A172 (cell line): ENCODE data around the gene CLCN5. TPM values are rescaled to one million over a fixed set of nuclear protein-coding genes. Genes with fewer than 3 reads are reported as not detected.
A peak's percentile ranks its signal among the peaks of the same experiment; 100 is the strongest.

Source experiments
- DNase-seq: peaks from one replicate; pipeline ENCODE4 v3.0.0-alpha.2; 2015; ENCODE audit warnings: low spot score
- total RNA-seq: library from RNA; depleted of rRNA; stranded (reverse); fragments of >200 nt; shearing (Covaris generic); gene quantifications from 2 replicates; pipeline ENCODE4 v1.2.3, GENCODE V29; 2014; rRNA removed

The CLCN5 gene
- 5.8 and 8.6 TPM in 2 replicates for total RNA-seq

DNA sequence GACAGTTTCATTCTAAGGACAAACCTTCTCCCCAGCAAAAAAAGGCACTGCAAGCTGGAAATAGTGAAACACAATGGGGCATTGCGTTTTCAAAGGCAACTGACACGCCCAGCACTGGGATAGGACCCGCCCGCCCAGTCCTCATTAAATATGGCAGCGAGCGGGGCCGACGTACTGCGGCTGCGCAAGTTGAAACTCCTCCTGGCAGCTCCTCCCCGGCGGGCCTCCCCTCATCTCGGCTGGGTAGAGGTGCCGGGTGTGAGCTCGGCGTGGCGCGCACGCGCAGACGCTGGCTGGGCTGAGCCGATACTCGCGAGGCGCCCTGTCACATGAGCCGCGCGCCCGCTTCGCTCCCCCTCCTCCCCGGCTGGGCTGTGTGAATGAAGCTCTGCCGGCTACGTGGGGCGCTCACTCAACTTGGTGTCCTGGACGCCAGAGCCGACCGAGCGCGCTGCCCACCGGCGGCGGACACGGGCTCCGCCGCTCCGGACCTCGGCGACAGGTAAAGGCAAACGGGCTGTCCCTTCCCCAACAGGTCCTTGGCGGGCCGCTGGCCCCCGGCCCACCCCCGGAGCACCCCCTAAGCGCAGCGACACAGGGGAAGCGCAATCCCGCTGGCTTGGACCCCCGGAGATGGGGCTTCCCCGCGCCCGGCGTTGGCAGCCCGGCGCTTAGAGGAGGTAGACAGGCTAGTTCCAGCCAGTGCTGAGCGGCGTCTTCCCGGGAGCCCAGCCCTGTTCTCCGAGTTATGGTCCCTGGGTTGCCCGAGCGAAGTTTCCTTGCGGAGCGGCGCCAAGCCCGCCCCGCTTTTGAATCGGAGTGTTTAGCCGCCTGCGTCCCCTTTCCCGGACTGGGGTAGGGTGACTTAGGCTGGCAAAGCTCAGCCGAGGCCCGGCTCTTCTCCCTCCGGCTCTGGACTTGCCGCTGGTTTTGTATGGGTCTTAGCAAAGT lies at the start of gene CLCN5:
CLCN5 (plus strand) TSS at position 306 of the 951 bp plus-strand sequence. CDS start 2,703 bp downstream, outside the sequence.
- DNase-seq: peak; percentile 88

DNA sequence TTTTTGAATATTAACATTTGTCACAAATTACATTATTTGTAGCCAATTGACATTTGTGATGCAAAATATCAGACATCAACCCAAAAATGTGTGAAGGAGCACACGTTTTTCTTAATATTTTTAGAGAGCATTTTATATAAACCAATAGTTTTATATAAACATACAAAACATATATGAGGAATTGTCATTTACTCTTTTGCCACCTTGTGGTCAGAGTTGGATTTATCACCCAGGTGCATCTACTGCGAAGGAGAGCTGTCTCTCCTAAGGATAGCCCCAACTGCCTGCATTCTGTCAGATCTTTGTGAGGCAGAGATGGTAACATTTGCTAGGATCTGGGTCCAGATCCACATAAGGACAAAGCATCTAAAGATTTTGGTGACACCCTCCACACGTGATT lies 45.6 kb upstream of the CLCN5 start:
- DNase-seq: peak; percentile 6

DNA sequence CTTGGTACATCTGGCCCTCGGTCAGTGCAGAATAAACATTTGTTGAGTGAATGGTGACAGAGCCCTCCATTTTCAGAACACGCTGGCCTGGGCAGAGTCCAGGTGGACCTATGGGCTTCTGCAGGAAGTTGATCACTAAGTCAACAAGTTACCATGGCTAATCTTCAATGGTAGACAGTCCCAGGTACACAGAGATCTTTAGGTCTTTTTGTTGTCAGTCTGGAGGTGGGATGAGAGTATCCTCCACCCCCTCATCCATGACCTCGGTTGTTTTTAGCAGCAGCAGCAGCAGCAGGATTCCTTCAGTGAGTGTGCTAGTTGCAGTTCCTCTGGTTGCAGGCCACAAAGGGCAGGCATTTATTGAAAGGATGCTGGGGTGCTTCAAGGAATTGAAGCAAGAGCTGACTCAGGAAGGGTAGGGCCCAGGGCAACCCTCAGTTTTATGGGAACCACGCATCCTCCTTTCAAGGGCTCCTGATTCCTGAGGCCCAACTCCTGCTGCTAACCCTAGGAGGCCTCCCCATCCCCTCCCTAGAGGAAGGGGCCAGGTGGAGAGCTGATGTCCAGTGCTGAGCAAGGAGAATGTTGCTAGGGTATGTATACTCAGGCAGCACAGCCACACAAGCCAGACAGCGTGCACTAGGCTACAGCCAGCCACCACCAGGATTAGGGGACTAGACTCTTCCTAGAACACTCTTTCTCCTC lies 44.8 kb upstream of the CLCN5 start:
- no peak for DNase-seq

DNA sequence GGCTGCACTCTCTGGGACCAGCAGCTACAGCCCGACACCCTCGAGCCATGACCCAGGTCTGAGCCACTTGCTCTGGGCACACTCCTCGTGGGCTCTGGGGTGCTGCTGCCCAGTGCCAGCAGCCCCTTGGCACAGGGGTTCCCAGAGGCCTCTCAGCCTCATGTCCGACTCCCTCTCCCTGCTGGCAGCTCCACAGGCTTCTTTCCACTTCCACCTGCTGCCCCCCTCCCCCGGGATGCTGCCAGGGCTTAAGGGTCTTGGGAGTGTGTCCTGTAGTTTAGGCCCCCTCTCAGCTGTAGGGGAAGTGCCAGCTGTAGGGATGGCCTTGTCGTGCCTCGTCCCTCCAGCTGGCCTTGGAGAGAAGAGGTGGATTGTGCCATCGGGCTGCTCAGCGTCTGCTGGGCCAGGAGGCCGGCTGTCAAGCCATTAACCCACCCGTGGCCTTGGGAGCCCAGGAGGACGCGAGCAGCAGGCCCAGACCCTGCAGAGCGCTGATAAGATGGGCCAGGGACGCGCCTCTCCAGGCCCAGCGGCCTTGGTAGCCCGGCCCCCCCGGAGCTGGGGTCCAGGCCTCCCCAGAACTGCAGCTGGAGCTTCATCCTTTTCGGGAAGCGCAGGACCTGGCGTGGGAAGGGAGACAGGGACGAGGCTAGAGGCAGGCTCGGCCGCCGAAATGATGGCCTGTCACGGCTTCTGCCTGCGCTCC lies 44.1 kb upstream of the CLCN5 start:
- DNase-seq: no peak

DNA sequence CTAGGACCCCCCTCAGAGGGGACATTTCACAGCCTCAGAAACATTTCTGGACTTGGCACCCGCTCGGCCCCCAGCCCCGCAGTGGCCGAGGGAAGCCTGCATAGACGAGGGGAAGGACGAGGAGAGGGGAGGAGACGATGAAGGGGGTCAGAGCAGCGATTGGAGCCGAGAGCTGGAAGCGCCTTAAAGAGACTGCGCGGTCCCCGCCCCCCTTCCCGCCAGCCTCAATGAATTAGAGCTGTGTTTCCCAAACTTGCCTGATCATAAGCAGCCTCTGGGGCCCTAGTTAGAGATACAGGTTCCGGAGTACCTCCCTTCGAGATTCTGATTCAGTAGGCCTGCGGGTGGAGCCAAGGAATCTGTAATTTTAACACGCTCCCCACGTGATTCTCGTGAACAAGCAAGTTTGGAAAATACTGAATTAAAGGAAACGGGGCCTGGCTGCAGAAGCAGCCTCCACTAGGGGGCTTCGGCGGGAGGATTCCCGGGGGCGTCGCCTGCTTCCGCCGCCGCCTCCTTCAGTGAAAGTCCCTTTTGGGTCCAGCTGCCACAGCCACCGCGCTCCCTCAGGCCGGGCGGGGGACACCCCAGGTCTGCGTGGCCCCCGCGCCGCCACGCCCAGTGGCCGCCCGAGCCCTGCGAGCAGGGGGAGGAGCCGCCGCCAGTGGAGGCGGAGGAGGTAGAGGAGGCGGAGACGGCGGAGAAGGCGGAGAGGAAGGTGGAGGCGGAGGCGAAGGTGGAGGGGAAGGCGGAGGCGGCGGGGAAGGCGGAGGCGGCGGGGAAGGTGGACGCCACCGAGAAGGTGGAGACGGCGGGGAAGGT lies 43.4 kb upstream of the CLCN5 start, which contains the start of gene USP27X:
USP27X (plus strand) TSS at position 651 of the 822 bp plus-strand sequence. CDS start 824 bp downstream, outside the sequence.
- DNase-seq: peak; percentile 56

DNA sequence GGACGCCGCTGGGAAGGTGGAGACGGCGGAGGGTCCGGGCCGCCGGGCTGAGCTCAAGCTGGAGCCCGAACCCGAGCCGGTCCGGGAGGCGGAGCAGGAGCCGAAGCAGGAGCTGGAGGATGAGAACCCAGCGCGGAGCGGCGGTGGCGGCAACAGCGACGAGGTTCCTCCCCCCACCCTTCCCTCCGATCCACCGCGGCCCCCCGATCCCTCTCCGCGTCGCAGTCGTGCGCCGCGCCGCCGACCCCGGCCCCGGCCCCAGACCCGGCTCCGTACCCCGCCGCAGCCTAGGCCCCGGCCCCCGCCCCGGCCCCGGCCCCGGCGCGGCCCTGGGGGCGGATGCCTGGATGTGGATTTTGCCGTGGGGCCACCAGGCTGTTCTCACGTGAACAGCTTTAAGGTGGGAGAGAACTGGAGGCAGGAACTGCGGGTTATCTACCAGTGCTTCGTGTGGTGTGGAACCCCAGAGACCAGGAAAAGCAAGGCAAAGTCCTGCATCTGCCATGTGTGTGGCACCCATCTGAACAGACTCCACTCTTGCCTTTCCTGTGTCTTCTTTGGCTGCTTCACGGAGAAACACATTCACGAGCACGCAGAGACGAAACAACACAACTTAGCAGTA lies 42.6 kb upstream of the CLCN5 start:
- DNase-seq: no peak

DNA sequence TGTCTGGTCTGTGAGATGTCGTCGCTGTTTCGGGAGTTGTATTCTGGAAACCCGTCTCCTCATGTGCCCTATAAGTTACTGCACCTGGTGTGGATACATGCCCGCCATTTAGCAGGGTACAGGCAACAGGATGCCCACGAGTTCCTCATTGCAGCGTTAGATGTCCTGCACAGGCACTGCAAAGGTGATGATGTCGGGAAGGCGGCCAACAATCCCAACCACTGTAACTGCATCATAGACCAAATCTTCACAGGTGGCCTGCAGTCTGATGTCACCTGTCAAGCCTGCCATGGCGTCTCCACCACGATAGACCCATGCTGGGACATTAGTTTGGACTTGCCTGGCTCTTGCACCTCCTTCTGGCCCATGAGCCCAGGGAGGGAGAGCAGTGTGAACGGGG lies 41.7 kb upstream of the CLCN5 start:
- no peak for DNase-seq

DNA sequence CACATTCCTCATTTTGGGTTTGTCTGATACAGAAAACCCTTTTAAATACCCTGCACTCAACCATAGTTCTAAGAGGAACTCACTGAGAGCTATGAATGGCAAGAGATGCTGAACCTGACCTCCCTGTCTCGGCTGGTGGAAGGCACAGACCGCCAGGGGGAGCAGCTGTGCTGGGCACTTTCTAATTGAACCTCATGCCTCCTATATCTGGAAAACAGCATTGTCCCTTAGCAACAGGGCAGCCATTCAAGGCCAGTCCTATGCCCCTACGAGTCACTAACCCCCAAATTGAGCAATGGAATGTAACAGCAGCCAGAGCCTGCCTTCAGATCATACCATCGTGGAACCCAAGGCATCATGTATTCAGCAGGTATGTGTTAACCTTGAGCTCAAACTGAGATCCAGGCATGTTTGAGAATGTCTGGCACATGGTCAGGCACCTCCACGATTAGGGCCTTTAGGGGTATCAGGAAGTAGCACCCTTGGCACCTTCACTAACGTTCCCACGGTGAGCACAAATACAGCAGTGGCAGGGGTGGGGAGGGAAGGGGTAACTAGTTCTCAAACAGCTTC lies 38.0 kb upstream of the CLCN5 start:
- DNase-seq: peak; percentile 41

DNA sequence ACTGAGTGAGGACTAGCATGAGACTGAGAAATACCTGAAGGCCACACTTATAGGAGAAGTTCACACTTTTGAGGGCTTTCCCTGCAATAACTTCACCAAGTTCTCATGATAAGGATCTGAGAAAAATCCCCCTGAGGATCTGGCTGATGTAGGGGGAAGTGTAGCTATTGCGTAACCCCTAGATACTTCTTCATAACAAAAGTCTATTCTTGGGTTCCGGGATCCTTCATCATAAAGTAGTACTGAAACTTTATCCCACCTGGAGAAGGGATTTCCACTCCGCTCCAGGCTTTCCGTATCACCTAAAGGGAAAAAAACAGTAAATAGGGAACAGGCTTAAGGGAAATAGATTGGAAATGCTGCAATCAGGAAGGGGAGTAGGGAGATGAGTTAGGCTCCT lies 29.9 kb upstream of the CLCN5 start:
- DNase-seq: no peak

DNA sequence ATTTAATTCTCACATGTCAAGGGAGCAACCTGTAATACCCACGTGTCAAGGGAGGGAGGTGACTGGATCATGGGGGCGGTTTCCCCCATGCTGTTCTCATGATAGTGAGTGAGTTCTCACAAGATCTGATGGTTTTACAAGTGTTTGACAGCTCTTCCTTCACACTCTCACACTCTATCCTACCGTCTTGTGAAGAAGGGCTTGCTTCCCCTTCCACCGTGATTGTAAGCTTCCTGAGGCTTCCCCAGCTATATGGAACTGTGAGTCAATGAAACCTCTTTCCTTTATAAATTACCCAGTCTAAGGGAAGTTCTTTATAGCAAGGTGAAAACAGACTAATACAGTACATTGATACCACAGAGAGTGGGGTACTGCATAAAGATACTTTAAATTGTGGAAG lies 25.4 kb upstream of the CLCN5 start:
- DNase-seq: no peak

DNA sequence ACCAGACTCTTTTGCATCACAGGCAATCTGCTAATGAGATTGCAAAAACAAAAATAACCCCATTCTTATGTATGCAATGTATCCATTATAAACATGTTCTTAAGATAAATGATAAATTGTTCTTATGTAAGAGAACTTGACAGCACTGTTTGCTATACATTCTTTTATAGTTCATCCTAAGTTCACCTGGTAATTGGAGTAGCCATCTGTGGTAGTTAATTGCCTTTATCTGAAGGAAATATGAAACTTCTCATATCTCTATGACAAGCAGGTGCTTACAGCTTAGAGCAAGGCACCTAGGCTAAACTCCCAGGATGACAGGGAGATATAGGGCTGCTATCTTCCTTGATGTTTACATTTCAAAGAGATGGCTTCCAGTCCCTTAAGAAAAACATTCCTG lies 21.3 kb upstream of the CLCN5 start:
- no peak for DNase-seq

DNA sequence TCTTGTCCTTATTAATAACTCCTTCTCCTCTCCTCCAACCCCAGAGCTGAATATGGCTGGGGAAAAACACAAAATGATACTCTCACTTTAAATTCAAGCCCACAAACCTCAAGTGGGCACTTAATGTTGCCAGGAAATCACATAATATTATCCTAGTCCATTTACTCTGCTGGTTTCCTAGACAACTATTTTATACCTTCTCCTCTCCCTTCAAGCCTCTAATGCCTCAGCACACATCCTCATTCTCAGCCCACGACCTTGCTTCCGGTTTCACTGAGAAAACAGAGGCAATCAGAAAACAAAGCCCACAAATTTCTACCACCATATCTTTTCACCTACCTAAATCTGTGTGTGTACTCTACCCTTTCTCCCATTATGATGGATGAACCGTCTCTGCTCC lies 12.1 kb upstream of the CLCN5 start:
- DNase-seq: no peak

DNA sequence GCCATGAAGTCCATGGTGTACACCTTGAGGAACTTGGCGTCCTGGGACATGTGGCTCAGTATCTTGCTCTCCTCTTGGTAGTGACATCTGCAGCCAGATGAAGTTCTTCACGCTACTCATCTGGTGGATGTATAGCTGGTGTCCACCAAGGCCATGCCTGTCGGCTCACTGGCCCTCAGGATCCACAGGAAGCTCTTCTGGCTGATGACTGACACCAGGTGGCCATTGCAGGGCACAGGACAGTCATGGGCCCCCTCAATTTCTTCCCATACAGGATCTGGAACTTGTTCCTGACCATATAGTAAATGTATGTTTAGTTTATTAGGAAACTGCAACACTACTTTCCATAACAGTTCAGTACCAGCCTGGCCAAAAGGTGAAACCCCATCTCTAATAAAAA lies 10.3 kb upstream of the CLCN5 start:
- no peak for DNase-seq

DNA sequence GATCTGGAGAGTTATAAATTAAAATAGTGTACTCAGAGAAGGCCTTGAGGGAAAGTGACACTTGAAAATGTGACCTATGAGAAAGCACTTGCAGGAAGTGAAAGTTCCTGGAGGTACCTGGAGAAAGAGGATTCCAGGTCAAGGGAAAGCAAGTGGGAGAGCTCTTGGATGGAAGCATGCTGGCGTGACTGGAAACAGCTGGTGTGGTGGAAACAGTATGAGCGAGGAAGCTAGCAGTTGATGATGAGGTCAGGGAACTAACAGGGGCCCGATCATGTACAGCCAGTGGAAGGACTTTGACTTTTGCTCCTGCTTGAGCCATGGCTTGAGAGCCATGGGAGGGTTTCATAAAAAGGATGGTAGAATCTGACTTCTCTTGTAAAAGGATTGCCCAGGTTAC lies 9.5 kb upstream of the CLCN5 start:
- DNase-seq: no peak

DNA sequence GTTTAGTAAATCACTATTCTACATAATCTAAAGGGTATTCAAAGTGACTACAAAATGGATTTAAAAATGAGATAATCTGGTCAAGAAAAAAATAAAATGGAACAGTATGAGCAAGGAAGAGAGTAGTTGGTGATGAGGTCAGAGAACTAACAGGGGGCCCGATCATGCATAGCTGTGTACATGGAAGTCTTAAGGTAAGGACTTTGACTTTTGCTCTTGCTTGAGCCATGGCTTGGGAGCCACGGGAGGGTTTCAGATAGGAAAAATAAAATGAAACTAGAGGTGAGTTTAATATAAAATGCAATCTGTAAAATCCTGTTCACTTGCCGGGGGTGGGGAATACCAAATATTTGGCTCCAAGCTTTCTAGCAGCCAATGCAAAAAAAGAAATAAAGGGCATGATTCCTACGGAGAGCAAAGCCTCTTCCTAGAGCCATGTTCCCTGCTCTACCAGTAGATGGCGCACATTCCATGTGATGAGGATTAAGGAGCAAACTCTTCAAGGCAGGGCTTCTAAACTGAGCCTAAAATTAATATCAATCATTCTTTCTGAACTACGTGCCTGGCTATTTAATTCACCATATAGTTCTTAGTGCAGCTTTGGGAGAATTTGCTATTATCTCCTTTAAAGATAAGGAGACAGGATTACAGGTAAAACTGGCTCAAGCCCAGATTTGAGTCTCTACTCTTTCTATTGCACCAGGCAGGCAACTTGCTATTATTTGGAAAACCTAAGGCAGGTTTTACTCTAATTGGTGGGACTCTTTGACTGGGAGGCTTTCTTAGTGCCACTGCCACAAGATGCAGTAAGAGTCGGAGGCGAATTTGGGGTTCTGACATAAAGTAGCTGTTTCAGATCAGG lies 6.8 kb upstream of the CLCN5 start:
- peak; percentile 30 for DNase-seq

DNA sequence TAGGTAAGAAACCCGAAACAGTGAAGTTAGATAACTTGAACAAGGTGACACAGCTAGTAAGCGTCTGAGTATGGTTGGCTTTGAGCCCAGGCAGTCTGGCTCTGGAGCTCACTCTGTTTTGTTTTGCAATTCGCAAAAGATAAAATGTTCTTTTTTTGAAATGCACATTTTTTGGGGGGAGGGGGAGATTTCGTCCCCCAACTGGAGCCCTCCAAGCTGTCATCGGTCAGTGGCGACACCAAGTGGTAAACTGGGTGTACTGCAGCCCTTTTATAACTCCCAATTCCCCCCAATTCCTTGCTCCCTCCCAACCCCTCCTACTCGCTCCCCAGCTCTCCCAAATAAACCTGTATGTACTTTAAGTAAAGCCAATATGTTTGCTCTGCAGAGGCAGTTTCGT lies 2.8 kb upstream of the CLCN5 start:
- DNase-seq: peak; percentile 13

DNA sequence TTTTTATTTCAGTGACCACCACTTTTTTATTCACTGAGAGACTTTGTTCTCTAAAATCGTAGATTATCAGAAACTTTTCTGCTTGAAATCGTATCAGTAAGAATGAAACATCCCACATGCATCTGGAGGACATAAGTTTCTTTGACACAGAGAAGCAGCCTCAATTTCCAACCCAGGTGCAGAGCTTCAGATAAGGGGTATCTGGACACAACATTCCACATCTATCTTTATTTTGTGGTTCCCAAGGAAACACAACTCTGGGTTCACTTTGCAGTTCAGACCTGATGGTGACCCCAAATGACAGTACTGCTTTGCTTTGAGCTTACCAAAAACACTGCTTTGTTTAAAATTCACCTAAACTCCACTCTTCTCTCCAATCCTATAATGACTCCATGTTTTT lies 1.3 kb upstream of the CLCN5 start:
- DNase-seq: no peak

DNA sequence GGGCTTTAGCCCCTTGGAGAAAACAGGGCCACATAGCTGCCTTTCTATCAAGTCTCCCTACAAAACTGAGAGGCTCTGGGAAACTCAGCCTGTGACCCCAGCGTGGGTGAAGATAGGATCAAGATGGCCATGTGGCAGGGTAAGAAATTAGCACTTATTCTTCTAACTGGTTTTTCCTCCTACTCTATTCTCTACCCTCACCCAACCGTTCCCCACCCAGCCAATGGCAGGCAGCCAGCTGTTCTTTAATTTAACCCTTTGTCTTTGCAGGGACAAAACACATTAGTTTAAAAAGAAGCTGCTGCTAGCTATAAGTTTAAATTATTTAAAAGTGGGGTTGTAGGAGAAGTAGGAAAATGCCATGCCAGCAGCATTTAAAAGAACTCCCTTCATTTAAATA lies 2.8 kb downstream of the CLCN5 start:
- DNase-seq: no peak

DNA sequence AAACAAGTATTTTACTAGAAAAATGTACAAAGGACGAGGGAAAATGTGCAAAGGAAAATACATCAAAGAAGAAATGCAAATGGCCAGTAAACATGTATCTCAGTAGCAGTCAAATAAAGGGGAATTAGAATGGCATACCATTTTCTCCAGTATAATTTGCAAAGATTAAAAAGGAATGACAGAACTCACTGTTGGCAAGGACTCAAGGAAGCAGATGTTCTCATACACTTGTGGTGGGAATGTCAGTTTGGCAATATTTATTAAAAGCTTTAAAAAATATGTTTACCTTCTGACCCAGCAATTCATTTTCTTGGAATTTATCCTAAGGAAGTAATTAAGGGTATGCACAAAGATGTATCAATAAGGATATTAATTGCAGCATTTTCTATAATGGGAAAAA lies 7.6 kb downstream of the CLCN5 start:
- DNase-seq: no peak

DNA sequence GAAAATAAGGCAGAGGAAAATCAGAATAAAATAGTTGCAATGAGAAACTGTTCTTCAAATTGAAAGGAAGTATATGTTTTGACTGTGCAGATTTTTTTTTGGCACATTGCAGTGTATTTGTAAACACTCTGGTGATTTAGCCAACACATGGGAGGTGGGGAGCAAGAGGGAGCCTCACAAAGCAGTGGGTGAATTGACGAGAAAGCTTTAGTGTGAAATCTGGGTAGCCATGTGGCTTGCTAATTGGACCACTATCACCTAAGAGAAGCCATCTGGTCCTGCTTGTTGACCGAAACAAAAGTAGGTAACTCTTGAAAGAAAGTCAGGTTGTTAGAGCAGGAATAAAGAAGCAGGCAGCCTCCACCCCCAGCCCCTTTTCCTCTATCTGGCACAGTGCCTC lies 10.4 kb downstream of the CLCN5 start:
- DNase-seq: no peak
